C4-2B (cell line): ENCODE data around the gene INTS6L.

Source experiments
- H3K27ac ChIP-seq: fragments of 450-650 bp; 2 replicates; pipeline ENCODE4 v1.5.1; 2017
- CTCF ChIP-seq: fragments of 450-650 bp; conservative IDR thresholded peaks from 2 replicates; pipeline ENCODE4 v1.5.1; 2017; ENCODE audit warnings: mild to moderate bottlenecking
- ZFX ChIP-seq: fragments of 450-650 bp; IDR thresholded peaks from 2 replicates; pipeline ENCODE4 v1.6.1; 2017

The INTS6L gene

GRCh38 chrX:135490979-135491514 lies 29.4 kb upstream of the INTS6L start:
- no peak overlapping the region for H3K27ac ChIP-seq
- TF ChIP-seq CTCF (no peak), ZFX (no peak)

GRCh38 chrX:135494453-135494852 lies 26.0 kb upstream of the INTS6L start:
- no peak for TF ChIP-seq ZFX
- TF ChIP-seq CTCF = no peak
- H3K27ac ChIP-seq = no peak overlapping the region

- no peak overlapping the region for H3K27ac ChIP-seq
- TF ChIP-seq ZFX = no peak
- TF ChIP-seq CTCF = no peak
Observed at GRCh38 chrX:135497736-135498135, 22.7 kb upstream of the INTS6L start.

- H3K27ac ChIP-seq = no peak overlapping the region
- TF ChIP-seq ZFX = no peak
Observed at GRCh38 chrX:135498236-135498635, 22.2 kb upstream of the INTS6L start.

- no peak for TF ChIP-seq ZFX
- no peak for TF ChIP-seq CTCF
- no peak overlapping the region for H3K27ac ChIP-seq
Observed at GRCh38 chrX:135505351-135505750, 15.1 kb upstream of the INTS6L start.

- H3K27ac ChIP-seq = no peak overlapping the region
- TF ChIP-seq ZFX = no peak
- TF ChIP-seq CTCF = no peak
Observed at GRCh38 chrX:135509885-135510284, 10.6 kb upstream of the INTS6L start.

- TF ChIP-seq ZFX = no peak
- TF ChIP-seq CTCF = no peak
- no peak overlapping the region for H3K27ac ChIP-seq
Observed at GRCh38 chrX:135512508-135513129, 7.8 kb upstream of the INTS6L start.

GRCh38 chrX:135513130-135513515 lies 7.3 kb upstream of the INTS6L start:
- no peak overlapping the region for H3K27ac ChIP-seq

More at GRCh38 chrX:135513130-135513515, 7.3 kb upstream of the INTS6L start:
- TF ChIP-seq ZFX (no peak), CTCF (no peak)
